Endodermal cell (in vitro differentiated cells): ENCODE measurements around the gene CD44. TPM values are rescaled to one million over a fixed set of nuclear protein-coding genes. Genes with fewer than 3 reads are reported as not detected.

Experiments
- DNase-seq: peaks from one replicate; pipeline ENCODE4 v3.0.0-alpha.2; 2017
- H3K27ac ChIP-seq: 2 replicates; pipeline ENCODE4 v1.5.1; 2013; ENCODE audit warnings: mild to moderate bottlenecking, low read depth, low read length, moderate library complexity
- H3K27me3 ChIP-seq: 2 replicates; pipeline ENCODE4 v1.6.1; 2013; ENCODE audit warnings: mild to moderate bottlenecking, low read length, moderate library complexity; ENCODE audit not compliant: insufficient read depth, control insufficient read depth, poor library complexity, severe bottlenecking
- H3K36me3 ChIP-seq: 2 replicates; pipeline ENCODE4 v1.7.0; 2013; ENCODE audit warnings: mild to moderate bottlenecking, low read length, moderate library complexity; ENCODE audit not compliant: control insufficient read depth, insufficient read depth
- H3K4me1 ChIP-seq: one replicate; pipeline ENCODE4 v1.7.0; 2013; ENCODE audit warnings: low read length; ENCODE audit not compliant: control insufficient read depth, insufficient read depth
- H3K4me3 ChIP-seq: 2 replicates; pipeline ENCODE4 v1.5.1; 2013; ENCODE audit warnings: mild to moderate bottlenecking, low read length, moderate library complexity
- H3K9ac ChIP-seq: 2 replicates; pipeline ENCODE4 v1.6.1; 2013; ENCODE audit warnings: mild to moderate bottlenecking, low read length, moderate library complexity; ENCODE audit not compliant: poor library complexity, severe bottlenecking; ENCODE audit errors: extremely low read depth
- H3K9me3 ChIP-seq: 2 replicates; pipeline ENCODE4 v1.6.1; 2013; ENCODE audit warnings: mild to moderate bottlenecking, low read length, moderate library complexity; ENCODE audit not compliant: control insufficient read depth
- H3K27ac Mint-ChIP-seq: 2 replicates; pipeline ENCODE4 v1.8.0; 2020; ENCODE audit warnings: mixed read lengths
- H3K27me3 Mint-ChIP-seq: 2 replicates; pipeline ENCODE4 v1.8.0; 2021; ENCODE audit warnings: mild to moderate bottlenecking, mixed read lengths; ENCODE audit not compliant: insufficient read depth
- H3K36me3 Mint-ChIP-seq: 2 replicates; pipeline ENCODE4 v1.8.0; 2020; ENCODE audit warnings: low read depth, mixed read lengths
- H3K4me1 Mint-ChIP-seq: 2 replicates; pipeline ENCODE4 v1.8.0; 2020; ENCODE audit warnings: mixed read lengths
- H3K4me3 Mint-ChIP-seq: 2 replicates; pipeline ENCODE4 v1.8.0; 2020; ENCODE audit warnings: mild to moderate bottlenecking, moderate library complexity, mixed read lengths
- H3K9me3 Mint-ChIP-seq: 2 replicates; pipeline ENCODE4 v1.8.0; 2020; ENCODE audit warnings: mild to moderate bottlenecking, mixed read lengths
- CTCF ChIP-seq: fragments of 200-600 bp; sonication (generic); conservative IDR thresholded peaks from 2 replicates; pipeline ENCODE4 v1.5.0; 2021; ENCODE audit warnings: antibody characterized with exemption, mild to moderate bottlenecking
- WGBS, 2 experiments: methylation state at CpG; one replicate each; pipeline versions ENCODE4 v1.1.5 to v1.1.7; 2013; ENCODE audit warnings: missing lambda C conversion rate in 2 of 2, mixed read lengths in 1 of 2; ENCODE audit not compliant: insufficient coverage in 1 of 2, insufficient read length in 1 of 2; 5-methylcytosine and 5-hydroxymethylcytosine counted together
- total RNA-seq, 2 donors: library from RNA; stranded (reverse); fragmentation: NEBNext Ultra II Directional in 1 of 2; extraction: Animal tissue kit (Norgen Biotek cat#: 25700) in 1 of 2; gene quantifications; 2 replicates in 1 of 2; 3 replicates in 1 of 2; pipeline ENCODE4 v1.2.1, GENCODE V29; 2021

The CD44 gene
- total RNA-seq, 2 donors from 2014 or later, result 1.2 to 4.6 TPM

GRCh38 chr11:35174666-35175065 lies 35.7 kb downstream of the CD44 start:
- Mint-ChIP-seq H3K9me3 (no peaks in the 10 kb centered on the region), H3K27ac (no peak overlapping the region), H3K27me3 (no peaks in the 10 kb centered on the region), H3K4me1 (peaks cover 30% of the 10 kb centered on the region), H3K36me3 (no peaks in the 10 kb centered on the region), H3K4me3 (no peak overlapping the region)
- Histone ChIP-seq H3K4me1 (peaks cover 15% of the 10 kb centered on the region), H3K27ac (no peak overlapping the region), H3K4me3 (no peak overlapping the region), H3K36me3 (no peaks in the 10 kb centered on the region), H3K9me3 (no peaks in the 10 kb centered on the region), H3K27me3 (no peaks in the 10 kb centered on the region), H3K9ac (no peak overlapping the region)
- DNase-seq, result no peak
- 89% methylated on average over 3 of the region's 3 CpGs; no CpG with 5 or more reads in 1 of the 2 experiments for WGBS, 2 experiments
- TF ChIP-seq CTCF, result no peak

GRCh38 chr11:35177370-35177769 lies 38.4 kb downstream of the CD44 start:
- no peaks in the 10 kb centered on the region for H3K9me3 Mint-ChIP-seq
- no peak overlapping the region for H3K4me3 ChIP-seq
- H3K27ac Mint-ChIP-seq, result no peak overlapping the region
- no peak overlapping the region for H3K27ac ChIP-seq
- H3K36me3 Mint-ChIP-seq, result no peaks in the 10 kb centered on the region
- no peak overlapping the region for H3K4me3 Mint-ChIP-seq
- no peaks in the 10 kb centered on the region for H3K27me3 Mint-ChIP-seq
- 89 to 94% methylated on average over 3 to 5 of the region's 5 CpGs for WGBS, 2 experiments
- no peak overlapping the region for H3K9ac ChIP-seq
- peaks cover 25% of the 10 kb centered on the region for H3K4me1 Mint-ChIP-seq
- DNase-seq, result no peak
- H3K36me3 ChIP-seq, result no peaks in the 10 kb centered on the region
- no peak for TF ChIP-seq CTCF
- H3K9me3 ChIP-seq, result no peaks in the 10 kb centered on the region
- H3K4me1 ChIP-seq, result peaks cover 11% of the 10 kb centered on the region
- no peaks in the 10 kb centered on the region for H3K27me3 ChIP-seq

GRCh38 chr11:35178067-35178805 lies 39.3 kb downstream of the CD44 start:
- Mint-ChIP-seq H3K9me3 (no peaks in the 10 kb centered on the region), H3K36me3 (no peaks in the 10 kb centered on the region), H3K27ac (no peak overlapping the region), H3K27me3 (no peaks in the 10 kb centered on the region), H3K4me3 (no peak overlapping the region), H3K4me1 (peaks cover 16% of the 10 kb centered on the region)
- Histone ChIP-seq H3K9me3 (no peaks in the 10 kb centered on the region), H3K36me3 (no peaks in the 10 kb centered on the region), H3K27me3 (no peaks in the 10 kb centered on the region), H3K27ac (no peak overlapping the region), H3K9ac (no peak overlapping the region), H3K4me3 (no peak overlapping the region), H3K4me1 (peaks cover 6% of the 10 kb centered on the region)
- no peak for TF ChIP-seq CTCF
- no peak for DNase-seq
- WGBS, 2 experiments, result 97 to 100% methylated on average over 2 to 3 of the region's 3 CpGs
